Dedifferentiated amniotic fluid mesenchymal stem cell (primary cell): ENCODE measurements around the gene DAPK2.

Experiments used
- DNase-seq: peaks from one replicate; pipeline ENCODE4 v3.0.0-alpha.2; 2016; ENCODE audit errors: extremely low spot score

Gene DAPK2

GRCh38 chr15:63895787-63896218, 150.5 kb downstream of the DAPK2 start:
- DNase-seq, result no peak

- DNase-seq, result no peak
These were observed 151.1 kb downstream of the DAPK2 start for GRCh38 chr15:63895194-63895593.

- DNase-seq, result no peak
These were observed 151.7 kb downstream of the DAPK2 start for GRCh38 chr15:63894662-63894949.

- no peak for DNase-seq
These were observed 152.2 kb downstream of the DAPK2 start for GRCh38 chr15:63893866-63894661.

GRCh38 chr15:63892794-63893441, 153.4 kb downstream of the DAPK2 start:
- no peak for DNase-seq

GRCh38 chr15:63891768-63892133, 154.5 kb downstream of the DAPK2 start:
- DNase-seq, result no peak

GRCh38 chr15:63891079-63891767, 155.1 kb downstream of the DAPK2 start:
- peak; percentile 56 for DNase-seq

- no peak for DNase-seq
These were observed 155.7 kb downstream of the DAPK2 start for GRCh38 chr15:63890617-63891016.

GRCh38 chr15:63889831-63890230, 156.5 kb downstream of the DAPK2 start:
- DNase-seq, result no peak

- DNase-seq, result no peak
These were observed 157.5 kb downstream of the DAPK2 start for GRCh38 chr15:63888823-63889222.

- DNase-seq, result no peak
These were observed 158.1 kb downstream of the DAPK2 start for GRCh38 chr15:63888146-63888545.

GRCh38 chr15:63887630-63888029, 158.7 kb downstream of the DAPK2 start:
- DNase-seq, result no peak

GRCh38 chr15:63884953-63885352, 161.3 kb downstream of the DAPK2 start:
- no peak for DNase-seq

- no peak for DNase-seq
These were observed 164.9 kb downstream of the DAPK2 start for GRCh38 chr15:63881431-63881830.

GRCh38 chr15:63880744-63881143, 165.5 kb downstream of the DAPK2 start:
- no peak for DNase-seq

GRCh38 chr15:63879995-63880394, 166.3 kb downstream of the DAPK2 start:
- DNase-seq, result no peak

GRCh38 chr15:63879211-63879610, 167.1 kb downstream of the DAPK2 start:
- DNase-seq, result no peak

GRCh38 chr15:63877713-63878271, 168.5 kb downstream of the DAPK2 start:
- DNase-seq, result no peak

GRCh38 chr15:63876085-63876662, 170.1 kb downstream of the DAPK2 start:
- no peak for DNase-seq

GRCh38 chr15:63874616-63875015, 171.7 kb downstream of the DAPK2 start:
- no peak for DNase-seq

- no peak for DNase-seq
These were observed 173.3 kb downstream of the DAPK2 start for GRCh38 chr15:63872759-63873510.
